ENCODE results near the gene CEBPB.

GRCh38 chr20:50142812-50143211 is 47.8 kb upstream of the CEBPB start:
- TF ChIP-seq CTCF (conservative IDR thresholded peaks at IDR 0.05) (no peak), ZFX (IDR thresholded peaks at IDR 0.05) (no peak)
